22Rv1 (cell line): Measurements from ENCODE around the gene YTHDF1.

ENCODE experiments used
- CTCF ChIP-seq: fragments of 450-650 bp; IDR thresholded peaks from 2 replicates; pipeline ENCODE4 v1.5.1; 2017; ENCODE audit warnings: mild to moderate bottlenecking
- ZFX ChIP-seq: fragments of 450-650 bp; IDR thresholded peaks from 2 replicates; pipeline ENCODE4 v1.6.1; 2017; ENCODE audit warnings: antibody characterized with exemption, borderline replicate concordance

GRCh38 chr20:63148696-63149095 lies 67.2 kb downstream of the YTHDF1 start:
- TF ChIP-seq CTCF (no peak), ZFX (no peak)
